Measurements from ENCODE around the gene MBD4.
"Not testable (repeated sequence)": the region's sequence is repeated elsewhere in the genome, so short reads cannot be mapped to it uniquely, and the experiment has no call there.

MBD4 gene

DNA sequence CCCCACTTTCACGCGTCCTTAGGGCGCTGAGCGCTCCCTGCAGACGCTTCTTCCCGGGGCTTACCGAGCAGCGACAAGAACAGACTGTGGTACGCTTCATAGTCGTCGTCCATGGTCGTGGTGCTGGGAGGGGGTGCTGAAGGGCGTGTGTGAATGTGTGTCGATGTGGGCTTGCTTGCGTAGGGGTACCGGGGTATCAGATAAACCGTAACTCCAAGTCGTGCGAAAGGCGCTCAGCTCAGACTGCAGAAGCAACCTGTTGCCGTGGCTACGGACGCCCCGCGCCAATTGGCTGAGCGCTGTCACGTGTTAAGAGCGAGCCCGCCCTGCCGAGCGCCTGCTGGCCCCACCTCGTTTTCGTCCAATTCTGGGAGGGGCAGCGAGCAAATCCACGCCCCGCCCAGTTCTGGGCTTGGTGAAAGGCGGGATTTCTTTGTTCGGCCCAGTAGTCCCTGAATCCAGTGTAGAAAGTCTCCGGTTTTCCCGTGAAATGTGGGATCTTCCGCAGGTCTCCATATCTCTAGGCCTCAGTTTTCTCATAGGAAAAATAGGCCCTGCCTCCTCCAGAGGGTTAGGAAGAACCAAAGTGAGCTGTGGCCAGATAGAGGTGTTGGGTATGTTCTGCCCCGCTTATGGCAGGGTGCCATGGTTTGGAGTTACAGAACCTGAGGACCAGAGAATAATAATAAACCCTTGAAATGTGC, 11.2 kb downstream of the MBD4 start, which contains the start of gene EFCAB12:
Gene EFCAB12 (minus strand): TSS at position 261 of the 704 bp plus-strand sequence. CDS start 148 bp downstream, at position 113.
- peak; percentile 77 to 92 for DNase-seq

- DNase-seq, result no peak
Measured at GRCh38 chr3:129428007-129428375, 11.8 kb downstream of the MBD4 start.

GRCh38 chr3:129425619-129426018, 14.1 kb downstream of the MBD4 start:
- DNase-seq, result no peak

DNA sequence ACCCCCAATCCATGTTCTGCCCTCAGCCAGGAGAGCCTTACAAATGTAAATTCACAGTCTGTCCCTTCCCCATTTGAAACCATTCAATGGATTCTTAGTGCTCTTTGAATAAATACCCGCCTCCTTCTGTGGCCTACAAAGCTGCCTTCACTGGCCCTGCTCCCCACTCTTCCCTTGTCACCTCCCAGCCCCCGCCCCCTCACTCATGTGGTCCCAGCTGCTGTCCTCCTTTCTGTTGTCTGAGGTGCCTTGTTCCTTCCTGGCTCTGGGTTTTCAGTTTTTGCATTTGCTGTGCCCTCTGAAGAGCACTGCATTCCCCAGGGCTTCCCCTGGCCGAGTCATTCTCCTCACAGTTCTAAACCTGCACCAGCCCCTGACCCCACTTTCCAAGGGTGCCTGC, 14.5 kb downstream of the MBD4 start:
- DNase-seq, result no peak

DNA sequence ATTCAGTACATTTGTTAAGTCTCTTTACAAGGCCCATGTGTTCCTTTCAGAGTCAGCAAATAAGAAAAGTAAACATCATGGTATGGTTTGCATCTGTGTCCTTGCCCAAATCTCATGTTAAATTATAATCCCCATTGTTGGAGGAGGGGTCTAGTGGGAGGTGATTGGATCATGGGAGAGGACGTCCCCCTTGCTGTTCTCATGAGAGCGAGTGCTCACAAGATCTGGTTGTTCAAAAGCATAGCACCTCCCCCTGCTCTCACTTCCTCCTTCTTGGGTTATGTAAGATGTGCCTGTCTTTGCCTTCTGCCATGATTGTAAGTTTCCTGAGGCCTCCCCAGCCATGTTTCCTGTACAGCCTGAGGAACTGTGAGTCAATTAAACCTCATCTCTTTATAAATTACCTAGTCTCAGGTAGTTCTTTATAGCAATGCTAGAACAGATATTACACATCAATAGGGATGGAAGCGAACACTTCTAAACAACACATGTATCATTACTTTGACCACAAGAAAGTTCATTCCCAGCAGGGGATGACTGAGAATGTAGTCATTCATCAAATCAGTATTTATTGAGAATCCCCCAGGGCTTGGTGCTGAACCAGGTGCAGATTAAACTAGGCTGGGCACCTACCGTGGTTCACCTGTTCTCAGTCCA, 15.4 kb downstream of the MBD4 start:
- no peak for DNase-seq

GRCh38 chr3:129422897-129423296, 16.9 kb downstream of the MBD4 start:
- DNase-seq, result no peak

DNA sequence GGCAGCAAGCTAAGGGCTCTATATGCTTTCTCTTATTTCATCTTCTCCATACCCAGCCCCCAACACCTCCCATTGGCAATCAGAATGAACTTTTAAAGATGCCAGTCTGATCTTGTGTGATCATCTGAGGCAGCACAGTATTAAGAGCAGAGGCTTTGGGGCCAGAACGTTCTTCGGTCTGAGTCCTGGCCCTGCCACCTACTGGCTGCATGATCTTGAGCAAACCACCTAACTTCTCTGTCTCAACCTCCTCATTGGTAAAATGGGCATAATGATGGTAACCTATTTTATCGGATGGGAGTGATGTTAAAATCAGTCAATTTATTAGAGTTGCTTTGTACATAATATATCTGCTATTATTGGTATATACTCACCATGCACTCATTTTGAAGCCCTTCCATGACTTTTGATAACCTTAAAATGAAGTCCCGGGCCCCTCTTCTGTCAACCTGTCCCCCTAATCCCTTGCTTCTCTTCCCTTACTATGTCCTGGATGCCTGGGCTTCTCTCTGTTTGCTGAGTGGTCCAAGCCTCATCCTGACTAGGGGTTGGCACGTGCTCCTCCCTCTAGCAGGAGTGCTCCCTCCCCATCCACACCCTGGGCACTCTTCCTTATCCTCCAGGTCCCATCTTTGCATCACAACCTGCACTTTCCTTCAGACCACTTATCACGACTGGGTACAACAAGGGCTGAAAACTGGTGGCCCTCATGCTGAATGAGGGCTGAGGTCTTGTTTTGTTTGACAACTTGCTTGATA, 17.6 kb downstream of the MBD4 start:
- DNase-seq, result no peak

DNA sequence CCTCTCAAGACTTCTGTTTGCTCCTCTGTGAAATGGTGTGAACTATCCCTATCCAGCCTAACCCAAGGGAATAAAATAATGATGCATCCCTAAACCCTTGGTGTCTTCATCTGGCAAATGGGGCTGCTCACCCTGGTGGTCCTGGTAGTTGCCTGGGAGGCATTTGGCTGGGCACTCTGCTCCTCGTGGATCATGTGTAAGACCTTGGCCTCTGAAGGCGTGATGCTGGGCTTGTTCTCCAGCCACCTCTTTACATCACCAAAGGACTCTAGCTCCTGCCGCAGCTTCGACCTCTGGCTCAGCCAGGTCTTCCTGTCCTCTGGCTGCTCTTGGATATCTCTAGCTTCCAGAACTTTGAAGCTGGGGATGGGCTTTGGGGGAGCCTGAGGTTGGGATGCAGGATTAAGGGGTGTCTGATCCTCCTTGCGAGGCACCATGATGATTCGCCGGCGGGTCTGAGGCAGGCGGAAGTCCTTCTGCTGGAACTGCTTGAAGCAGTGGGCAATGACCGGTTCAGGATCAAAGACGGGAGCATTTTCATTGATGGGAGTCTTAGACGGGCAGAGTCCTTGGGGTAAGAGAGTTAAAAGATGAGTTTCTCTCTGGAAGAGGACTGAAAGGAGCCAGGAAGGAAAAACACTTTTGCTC, 18.4 kb downstream of the MBD4 start:
- no peak for DNase-seq

DNA sequence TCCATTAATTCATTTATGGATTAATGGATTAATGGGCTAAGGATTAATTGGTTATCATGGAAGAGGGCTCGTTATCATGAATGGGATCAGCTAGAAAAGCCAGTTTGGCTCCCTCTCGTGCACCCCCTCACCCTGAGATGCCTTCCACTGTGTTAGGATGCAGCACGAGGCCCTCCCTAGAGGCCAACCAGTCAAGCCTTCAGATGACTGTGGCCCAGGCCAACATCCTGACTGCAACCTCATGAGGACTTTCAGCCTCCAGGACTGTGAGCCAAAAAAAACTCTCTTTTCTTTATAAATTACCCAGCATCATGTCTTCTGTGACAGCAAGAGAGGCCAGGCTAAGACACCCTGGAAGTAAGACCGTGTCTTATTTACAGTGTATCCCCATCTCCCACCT, 20.3 kb downstream of the MBD4 start:
- DNase-seq, result no peak

DNA sequence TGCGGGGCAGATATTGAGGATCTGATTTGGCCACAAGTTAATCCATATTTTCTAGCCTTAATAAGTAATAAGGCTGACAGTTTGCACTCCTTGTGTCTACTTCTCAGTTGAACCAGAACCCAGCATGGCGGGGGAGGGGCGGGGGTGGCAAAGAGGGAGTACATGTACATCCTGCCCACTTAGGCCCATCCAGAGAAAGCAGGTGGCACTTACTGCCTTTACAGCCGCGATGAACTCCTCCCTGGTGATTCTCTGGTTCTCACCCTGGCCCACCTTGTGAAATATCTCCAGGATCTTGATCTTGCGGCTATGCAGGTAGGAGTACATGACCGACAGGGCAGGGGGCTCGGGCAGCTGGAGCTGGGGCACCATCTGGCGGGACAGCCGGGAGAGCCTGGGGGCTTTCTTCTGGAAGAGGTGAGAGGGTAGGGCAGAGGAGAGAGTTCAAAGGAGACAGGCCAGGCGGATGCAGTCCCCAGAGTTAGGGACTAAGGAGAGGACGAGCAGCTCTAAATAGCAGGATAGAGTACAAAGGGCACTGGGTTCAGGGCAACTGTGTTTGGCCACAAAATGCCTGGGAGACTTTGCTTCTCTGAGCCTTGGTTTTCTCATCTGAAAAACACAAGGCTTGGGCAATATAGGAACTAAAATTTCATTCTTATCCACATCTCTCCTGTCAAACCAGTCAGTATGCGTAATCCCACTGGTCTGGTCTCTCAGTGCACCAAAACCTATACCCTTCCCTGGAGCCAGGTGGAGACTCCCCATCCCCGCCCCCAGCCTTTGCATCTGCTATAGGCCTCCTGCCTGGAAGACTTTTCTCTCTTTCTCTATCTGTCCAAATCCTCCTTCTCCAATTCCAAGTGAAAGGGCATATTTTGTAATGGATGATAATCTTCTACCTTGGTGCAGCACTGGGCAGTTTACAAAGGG, 21.4 kb downstream of the MBD4 start:
- no peak for DNase-seq

DNA sequence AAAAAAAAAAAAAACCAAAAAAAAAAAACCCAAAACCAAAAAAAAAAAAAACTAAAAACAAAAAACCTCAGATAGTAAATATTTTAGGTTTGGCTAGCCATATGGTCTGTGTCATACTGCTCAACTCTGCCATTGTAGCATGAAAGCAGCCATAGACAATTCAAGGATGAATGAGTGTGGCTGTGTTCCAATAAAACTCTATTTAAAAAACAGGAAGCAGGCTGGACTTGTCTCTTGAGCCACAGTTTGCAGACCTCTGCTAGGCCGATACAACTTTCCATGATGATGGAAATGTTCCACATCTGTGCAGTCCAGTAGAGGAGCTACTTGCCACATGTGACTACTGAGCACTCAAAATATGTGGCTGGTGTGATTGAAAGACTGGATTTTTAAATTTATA, 22.4 kb downstream of the MBD4 start:
- no peak for DNase-seq

GRCh38 chr3:129416415-129416814, 23.3 kb downstream of the MBD4 start:
- DNase-seq, result no peak

DNA sequence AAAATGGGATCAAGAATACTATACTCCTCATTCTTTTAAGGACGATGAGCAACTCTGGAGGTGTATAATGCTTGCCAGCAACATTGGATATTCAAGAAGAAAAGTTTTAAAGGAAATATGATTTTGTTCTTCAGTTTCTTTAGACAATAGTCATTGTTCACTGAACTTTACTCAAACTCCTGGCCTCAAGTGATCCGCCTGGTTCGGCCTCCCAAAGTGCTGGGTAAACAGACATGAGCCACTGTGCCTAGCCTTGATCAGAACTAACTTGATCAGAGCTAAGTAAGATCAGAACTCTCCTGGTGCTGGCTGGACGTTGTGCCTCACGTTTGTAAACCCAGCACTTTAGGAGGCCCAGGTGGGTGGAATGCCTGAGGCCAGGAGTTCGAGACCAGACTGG, 23.9 kb downstream of the MBD4 start:
- no peak for DNase-seq

DNA sequence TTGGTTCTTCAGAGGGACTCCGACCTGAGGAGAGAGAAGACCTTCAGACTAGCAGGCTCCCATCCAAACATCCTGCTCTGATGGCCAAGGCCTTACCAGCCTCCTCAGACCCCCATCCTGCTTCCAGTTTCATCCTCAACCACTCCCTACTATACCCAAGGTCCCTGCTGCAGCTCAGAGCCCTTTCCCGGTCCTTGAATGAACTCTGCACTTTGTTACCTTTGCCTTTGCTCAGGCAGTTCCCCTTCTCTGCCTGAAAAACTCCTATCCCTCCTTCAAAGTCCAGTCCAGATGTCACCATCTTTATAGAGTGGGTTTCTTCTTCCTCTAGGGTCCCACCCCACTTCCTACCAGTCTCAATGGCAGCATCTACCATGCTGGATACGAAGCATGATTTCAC, 24.4 kb downstream of the MBD4 start:
- no peak for DNase-seq

GRCh38 chr3:129413687-129414506, 25.9 kb downstream of the MBD4 start:
- no peak for DNase-seq

DNA sequence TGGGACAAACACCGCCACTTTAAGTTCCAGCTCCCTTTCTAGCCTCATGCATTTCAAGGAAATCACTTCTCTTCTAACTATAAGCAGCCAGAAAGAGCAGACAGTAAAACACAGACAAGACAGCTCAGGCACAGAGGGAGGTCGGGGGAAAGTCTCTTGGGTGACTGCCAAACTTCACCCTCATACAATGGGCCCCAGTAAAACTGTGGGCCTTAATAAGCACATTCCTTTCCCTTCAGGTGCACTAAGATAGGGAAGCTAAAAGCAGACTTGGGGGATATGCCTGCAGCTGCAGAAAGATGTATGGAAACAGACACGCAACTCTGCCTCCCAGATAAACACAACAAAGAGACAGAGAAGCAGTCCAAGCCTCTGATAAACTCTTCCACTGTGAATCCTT, 26.5 kb downstream of the MBD4 start:
- DNase-seq, result not testable (repeated sequence)

- DNase-seq, result no peak
Measured at GRCh38 chr3:129412542-129413198, 27.1 kb downstream of the MBD4 start.

DNA sequence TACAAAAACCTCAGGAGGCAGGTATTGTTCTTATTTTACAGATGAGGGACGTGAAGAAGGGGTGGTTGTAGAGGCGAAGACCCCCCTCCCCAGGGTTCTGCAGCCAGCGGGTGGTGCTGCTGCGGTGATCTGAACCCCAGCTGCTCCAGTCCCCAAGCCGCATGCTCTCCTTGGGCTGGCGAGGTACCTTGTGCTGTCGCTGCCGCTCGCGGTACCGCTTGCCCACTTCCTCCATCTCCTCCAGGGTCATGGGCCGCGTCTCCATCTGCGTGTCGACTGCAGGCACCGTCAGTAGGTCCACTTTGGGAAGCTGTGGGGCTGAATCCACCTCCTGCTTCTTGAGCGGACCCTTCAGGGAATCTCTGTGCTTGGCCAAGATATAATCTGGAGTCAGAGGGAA, 28.8 kb downstream of the MBD4 start:
- no peak for DNase-seq

- DNase-seq, result no peak
Measured at GRCh38 chr3:129409541-129409940, 30.2 kb downstream of the MBD4 start.

DNA sequence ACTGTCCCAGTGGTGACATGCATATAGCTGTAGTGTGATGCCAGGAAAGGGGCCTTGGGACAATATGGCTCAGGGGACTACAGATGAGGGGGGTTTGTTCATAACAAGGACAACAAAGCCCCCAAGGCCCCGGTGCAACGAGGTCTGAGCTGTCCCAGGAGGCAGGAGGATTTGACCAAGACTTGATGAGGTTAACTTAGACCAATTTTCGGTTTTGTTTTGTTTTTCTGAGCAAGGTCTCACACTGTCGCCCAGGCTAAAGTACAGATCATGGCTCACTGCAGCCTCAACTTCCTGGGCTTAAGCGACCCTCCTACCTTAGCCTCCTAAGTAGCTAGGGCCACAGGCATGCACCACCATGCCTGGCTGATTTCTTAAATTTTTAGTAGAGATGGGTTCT, 35.1 kb downstream of the MBD4 start:
- no peak for DNase-seq

GRCh38 chr3:129404130-129404529, 35.6 kb downstream of the MBD4 start:
- no peak for DNase-seq

All from NCI-H524 (cell line).